ENCODE results near the gene POLH.

DNA sequence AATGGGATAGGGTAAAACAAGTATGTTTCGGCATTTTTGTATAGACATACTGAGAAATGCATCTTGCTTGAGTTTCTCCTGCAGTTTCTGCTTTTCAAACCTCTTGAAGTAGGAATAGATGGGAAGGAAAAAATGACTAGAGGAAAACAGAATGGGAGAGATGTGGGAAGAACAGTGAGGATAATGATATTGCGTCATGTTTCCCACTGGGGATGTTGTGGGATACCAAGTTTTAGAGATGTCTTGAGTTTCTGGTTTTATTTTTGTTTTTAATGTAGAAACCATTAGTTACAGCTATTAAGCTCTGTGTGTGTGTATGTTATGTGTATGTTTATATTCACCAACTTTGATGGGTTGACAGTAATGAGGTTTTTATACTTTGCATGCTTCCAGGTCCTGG is 24.6 kb downstream of the POLH start:
- TF ChIP-seq, protein P1, sequence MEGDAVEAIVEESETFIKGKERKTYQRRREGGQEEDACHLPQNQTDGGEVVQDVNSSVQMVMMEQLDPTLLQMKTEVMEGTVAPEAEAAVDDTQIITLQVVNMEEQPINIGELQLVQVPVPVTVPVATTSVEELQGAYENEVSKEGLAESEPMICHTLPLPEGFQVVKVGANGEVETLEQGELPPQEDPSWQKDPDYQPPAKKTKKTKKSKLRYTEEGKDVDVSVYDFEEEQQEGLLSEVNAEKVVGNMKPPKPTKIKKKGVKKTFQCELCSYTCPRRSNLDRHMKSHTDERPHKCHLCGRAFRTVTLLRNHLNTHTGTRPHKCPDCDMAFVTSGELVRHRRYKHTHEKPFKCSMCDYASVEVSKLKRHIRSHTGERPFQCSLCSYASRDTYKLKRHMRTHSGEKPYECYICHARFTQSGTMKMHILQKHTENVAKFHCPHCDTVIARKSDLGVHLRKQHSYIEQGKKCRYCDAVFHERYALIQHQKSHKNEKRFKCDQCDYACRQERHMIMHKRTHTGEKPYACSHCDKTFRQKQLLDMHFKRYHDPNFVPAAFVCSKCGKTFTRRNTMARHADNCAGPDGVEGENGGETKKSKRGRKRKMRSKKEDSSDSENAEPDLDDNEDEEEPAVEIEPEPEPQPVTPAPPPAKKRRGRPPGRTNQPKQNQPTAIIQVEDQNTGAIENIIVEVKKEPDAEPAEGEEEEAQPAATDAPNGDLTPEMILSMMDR (IDR thresholded peaks at IDR 0.05): no peak
- TF ChIP-seq EP300 (IDR thresholded peaks at IDR 0.05; ENCODE audit: low read depth): no peak
